Transverse colon (tissue), 4 donors: ENCODE data around the gene RASAL2.

Source experiments
- POLR2A ChIP-seq: fragments of 450-650 bp; IDR thresholded peaks from one replicate; pipeline ENCODE4 v1.6.1; 2016; ENCODE audit warnings: antibody characterized with exemption, mild to moderate bottlenecking, moderate library complexity
- POLR2AphosphoS5 ChIP-seq, 3 donors: sonication (generic); formaldehyde crosslinking; IDR thresholded peaks; one replicate each; pipeline ENCODE4 v1.6.1; 2016; ENCODE audit warnings: antibody characterized with exemption in 3 of 3
- TF ChIP-seq, protein P1 (sequence below), 5 experiments: fragments of 200-600 bp in 3 of 5; fragments of 450-650 bp in 2 of 5; sonication (generic) in 3 of 5; IDR thresholded peaks; 1 replicate in 2 of 5; 2 replicates in 3 of 5; pipeline ENCODE4 v1.5.1; 2016 to 2017; ENCODE audit warnings: antibody characterized with exemption in 5 of 5, inconsistent platforms in 3 of 5, mild to moderate bottlenecking in 2 of 5, moderate library complexity in 1 of 5

- TF ChIP-seq, protein P1, sequence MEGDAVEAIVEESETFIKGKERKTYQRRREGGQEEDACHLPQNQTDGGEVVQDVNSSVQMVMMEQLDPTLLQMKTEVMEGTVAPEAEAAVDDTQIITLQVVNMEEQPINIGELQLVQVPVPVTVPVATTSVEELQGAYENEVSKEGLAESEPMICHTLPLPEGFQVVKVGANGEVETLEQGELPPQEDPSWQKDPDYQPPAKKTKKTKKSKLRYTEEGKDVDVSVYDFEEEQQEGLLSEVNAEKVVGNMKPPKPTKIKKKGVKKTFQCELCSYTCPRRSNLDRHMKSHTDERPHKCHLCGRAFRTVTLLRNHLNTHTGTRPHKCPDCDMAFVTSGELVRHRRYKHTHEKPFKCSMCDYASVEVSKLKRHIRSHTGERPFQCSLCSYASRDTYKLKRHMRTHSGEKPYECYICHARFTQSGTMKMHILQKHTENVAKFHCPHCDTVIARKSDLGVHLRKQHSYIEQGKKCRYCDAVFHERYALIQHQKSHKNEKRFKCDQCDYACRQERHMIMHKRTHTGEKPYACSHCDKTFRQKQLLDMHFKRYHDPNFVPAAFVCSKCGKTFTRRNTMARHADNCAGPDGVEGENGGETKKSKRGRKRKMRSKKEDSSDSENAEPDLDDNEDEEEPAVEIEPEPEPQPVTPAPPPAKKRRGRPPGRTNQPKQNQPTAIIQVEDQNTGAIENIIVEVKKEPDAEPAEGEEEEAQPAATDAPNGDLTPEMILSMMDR (IDR thresholded peaks at IDR 0.05), result no peak
- TF ChIP-seq POLR2A (no peak), POLR2AphosphoS5 (IDR thresholded peaks at IDR 0.05) (no peak)
Measured at GRCh38 chr1:178477841-178478240, 383.9 kb downstream of the RASAL2 start.
